Measurements from ENCODE around the gene TOR1A.

- no peak for TF ChIP-seq CTCF (IDR thresholded peaks at IDR 0.05)
- no peak for TF ChIP-seq MAFK (IDR thresholded peaks at IDR 0.05; ENCODE audit: partially characterized antibody)
- no peak for TF ChIP-seq REST (IDR thresholded peaks at IDR 0.05)
- TF ChIP-seq JUN (IDR thresholded peaks at IDR 0.05), result no peak
- no peak for TF ChIP-seq RNF2 (IDR thresholded peaks at IDR 0.05; ENCODE audit: borderline replicate concordance, low read depth)
- no peak for TF ChIP-seq SREBF2 (IDR thresholded peaks at IDR 0.05)
- no peak for TF ChIP-seq EP300 (IDR thresholded peaks at IDR 0.05)
- no peak for TF ChIP-seq CBX8 (IDR thresholded peaks at IDR 0.05)
- no peak for TF ChIP-seq ZFP36 (IDR thresholded peaks at IDR 0.05; ENCODE audit: borderline replicate concordance, partially characterized antibody)
- no peak for TF ChIP-seq ESRRA (IDR thresholded peaks at IDR 0.05; ENCODE audit: borderline replicate concordance, low read length)
- no peak for TF ChIP-seq SMC3 (IDR thresholded peaks at IDR 0.05)
- no peak for TF ChIP-seq MYC (IDR thresholded peaks at IDR 0.05; ENCODE audit: borderline replicate concordance, low read length)
Observed at GRCh38 chr9:129840034-129840433, 16.1 kb upstream of the TOR1A start.

All from A549 (cell line).